ENCODE results near the gene NRG4.
"Not testable (repeated sequence)": the region's sequence is repeated elsewhere in the genome, so short reads cannot be mapped to it uniquely, and the experiment has no call there.

Gene NRG4

GRCh38 chr15:75994220-75994619 is 18.0 kb downstream of the NRG4 start:
- no peak for DNase-seq (ENCODE audit: low read depth in 2 of 3, low spot score in 2 of 3)

DNA sequence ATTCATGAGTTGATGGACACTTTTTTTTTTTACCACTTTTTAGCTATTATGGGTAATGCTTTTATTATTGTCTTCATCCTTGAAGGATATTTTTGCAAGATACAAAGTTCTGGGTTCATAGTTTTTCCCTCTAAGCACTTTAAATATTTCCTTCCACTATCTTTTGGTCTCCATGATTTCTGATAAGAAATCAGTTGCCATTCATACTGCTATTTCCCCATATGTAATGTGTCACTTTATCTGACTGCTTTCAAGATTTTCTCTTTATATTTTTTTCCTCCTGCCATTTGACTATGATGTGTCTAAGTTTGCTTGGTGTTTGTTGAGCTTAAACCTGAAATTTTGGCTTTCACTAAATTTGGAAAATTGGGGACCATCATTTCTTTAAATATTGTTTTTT is 19.3 kb downstream of the NRG4 start:
- DNase-seq (ENCODE audit: low read depth in 2 of 3, low spot score in 2 of 3), result no peak

- no peak for DNase-seq (ENCODE audit: low read depth in 2 of 3, low spot score in 2 of 3)
These were observed 22.3 kb downstream of the NRG4 start for GRCh38 chr15:75989875-75990274.

- DNase-seq (ENCODE audit: low read depth in 2 of 3, low spot score in 2 of 3), result no peak
These were observed 23.2 kb downstream of the NRG4 start for GRCh38 chr15:75989045-75989444.

GRCh38 chr15:75985971-75986370 is 26.3 kb downstream of the NRG4 start:
- DNase-seq (ENCODE audit: low read depth in 2 of 3, low spot score in 2 of 3), result no peak

- DNase-seq (ENCODE audit: low read depth in 2 of 3, low spot score in 2 of 3), result not testable (repeated sequence)
These were observed 27.5 kb downstream of the NRG4 start for GRCh38 chr15:75984706-75985105.

DNA sequence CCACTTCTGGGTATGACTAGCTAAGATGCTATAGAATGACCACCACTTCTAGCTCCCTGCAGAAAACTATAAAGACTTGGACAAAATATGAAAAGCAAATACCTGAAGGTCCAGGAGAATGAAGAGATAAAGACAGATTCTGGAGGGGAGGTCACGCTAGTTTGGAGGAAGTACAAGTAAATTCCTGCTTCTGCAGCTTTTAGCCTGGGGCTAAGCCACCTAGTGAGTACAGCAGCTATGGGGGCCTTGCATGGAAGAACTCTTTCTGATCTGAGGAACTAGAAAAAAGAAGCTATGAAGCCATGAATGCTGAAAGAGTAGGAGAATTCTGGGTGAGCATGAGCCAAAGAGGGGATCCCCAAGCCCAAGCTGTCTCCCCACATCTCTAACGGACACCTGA is 29.8 kb downstream of the NRG4 start:
- no peak for DNase-seq (ENCODE audit: low read depth in 2 of 3, low spot score in 2 of 3)

DNA sequence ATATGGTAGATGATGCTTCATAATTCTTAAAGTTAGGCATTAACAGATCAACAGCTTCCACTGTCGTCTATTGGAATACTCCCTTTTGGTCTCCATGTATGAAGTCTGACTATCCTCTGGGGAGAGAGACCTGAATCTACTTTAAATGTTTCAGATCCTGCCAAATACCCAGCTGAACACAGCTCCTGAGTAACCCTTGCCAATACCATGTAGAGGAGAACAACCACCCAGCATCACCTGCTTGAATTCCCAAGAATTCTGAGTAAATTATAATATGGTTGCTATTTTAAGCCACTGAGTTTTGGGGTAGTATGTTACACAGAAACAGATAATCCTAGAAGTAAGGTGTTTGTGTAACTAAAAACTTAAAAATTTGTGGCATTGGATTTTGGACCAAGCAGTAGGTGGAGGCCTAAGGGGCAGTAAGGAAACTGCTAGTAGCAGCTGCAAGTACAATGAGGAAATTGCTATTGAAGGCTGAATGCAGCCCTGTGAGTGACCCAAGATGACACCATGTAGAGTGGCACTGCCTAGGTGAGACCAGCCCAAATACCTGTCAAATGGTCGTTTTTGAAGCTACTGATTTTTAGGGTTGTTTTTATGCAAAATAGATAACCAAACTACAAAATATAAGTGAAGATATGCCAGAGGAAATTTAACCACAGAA is 30.9 kb downstream of the NRG4 start:
- no peak for DNase-seq (ENCODE audit: low read depth in 2 of 3, low spot score in 2 of 3)

GRCh38 chr15:75976766-75977165 is 35.5 kb downstream of the NRG4 start:
- not testable (repeated sequence) for DNase-seq (ENCODE audit: low read depth in 2 of 3, low spot score in 2 of 3)

DNA sequence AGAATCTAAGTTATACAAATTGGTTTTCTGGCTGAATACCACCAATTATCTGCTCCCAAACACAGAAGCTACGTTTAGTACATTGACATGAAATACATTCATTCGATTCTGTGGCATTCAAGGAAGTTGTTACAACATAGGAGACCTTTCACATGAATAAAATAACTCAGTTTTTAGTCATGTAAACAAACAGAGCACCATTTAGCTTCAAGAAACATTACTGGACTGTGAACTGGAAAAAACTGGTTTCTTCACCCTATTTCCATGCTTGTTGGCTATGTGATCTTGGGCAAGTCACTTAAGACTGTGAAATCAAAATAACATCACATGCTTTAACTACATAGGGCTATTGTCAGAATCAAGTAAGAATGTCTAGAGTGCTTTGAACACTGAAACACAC is 46.2 kb downstream of the NRG4 start:
- no peak for DNase-seq (ENCODE audit: low read depth in 2 of 3, low spot score in 2 of 3)

GRCh38 chr15:75961331-75961730 is 50.9 kb downstream of the NRG4 start:
- no peak for DNase-seq (ENCODE audit: low read depth in 2 of 3, low spot score in 2 of 3)

DNA sequence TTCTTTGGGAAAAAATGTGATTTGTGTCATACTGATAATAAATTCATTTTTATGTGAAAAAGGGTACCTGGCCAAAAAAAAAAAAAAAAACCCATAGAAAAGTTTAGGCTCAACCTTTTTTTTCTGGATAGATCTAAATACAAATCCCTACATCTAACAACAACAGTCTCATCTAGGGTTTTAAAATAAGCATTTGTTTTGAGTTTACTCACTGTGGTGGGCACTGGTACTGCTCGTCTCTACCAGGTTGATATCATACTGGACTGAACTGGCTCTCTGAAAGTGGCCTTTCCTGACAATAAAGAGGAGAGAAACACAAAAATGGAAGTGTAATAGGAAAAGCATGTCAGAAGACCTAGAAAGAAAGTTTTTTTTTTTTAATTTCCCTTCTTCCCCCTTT is 56.5 kb downstream of the NRG4 start:
- DNase-seq (ENCODE audit: low read depth in 2 of 3, low spot score in 2 of 3), result no peak

DNA sequence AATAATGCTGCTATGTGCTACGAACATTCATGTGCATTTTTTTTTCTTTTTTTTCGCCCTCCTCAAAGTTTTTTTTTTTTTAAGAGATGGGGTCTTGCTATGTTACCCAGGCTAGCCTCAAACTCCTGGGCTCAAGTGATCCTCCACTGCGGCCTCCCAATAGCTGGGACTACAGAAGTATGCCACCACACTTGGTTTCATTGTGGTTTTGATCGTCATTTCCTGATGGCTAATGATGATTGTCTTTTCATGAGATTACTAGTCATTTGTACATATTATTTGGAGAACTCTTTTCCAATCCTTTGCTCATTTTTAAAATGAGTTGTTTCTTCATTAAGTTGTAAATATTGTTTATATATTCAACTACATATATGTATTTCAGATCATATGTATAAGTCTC is 59.7 kb downstream of the NRG4 start:
- DNase-seq (ENCODE audit: low read depth in 2 of 3, low spot score in 2 of 3), result no peak

DNA sequence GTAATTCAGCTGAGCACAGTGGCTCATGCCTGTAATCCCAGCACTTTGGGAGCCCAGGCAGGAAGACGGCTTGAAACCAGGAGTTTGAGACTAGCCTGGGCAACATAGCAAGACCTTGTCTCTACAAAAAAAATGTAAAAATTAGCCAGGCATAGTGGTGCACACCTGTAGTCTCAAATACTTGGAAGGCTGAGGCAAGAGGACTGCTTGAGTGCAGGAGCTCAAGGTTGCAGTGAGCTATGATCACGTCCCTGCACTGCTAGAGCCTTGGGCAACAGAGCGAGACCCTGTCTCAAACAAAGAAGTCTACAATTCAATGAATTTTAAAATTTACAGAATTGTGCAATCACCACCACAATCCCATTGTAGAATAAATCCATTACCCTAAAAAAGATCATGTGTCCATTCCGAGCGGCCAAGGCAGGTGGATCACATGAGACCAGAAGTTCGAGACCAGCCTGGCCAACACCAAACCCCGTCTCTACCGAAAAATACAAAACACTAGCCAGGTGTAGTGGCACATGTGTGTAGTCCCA is 63.4 kb downstream of the NRG4 start:
- no peak for DNase-seq (ENCODE audit: low read depth in 2 of 3, low spot score in 2 of 3)

- no peak for DNase-seq (ENCODE audit: low read depth in 2 of 3, low spot score in 2 of 3)
These were observed 65.1 kb downstream of the NRG4 start for GRCh38 chr15:75947092-75947491.

DNA sequence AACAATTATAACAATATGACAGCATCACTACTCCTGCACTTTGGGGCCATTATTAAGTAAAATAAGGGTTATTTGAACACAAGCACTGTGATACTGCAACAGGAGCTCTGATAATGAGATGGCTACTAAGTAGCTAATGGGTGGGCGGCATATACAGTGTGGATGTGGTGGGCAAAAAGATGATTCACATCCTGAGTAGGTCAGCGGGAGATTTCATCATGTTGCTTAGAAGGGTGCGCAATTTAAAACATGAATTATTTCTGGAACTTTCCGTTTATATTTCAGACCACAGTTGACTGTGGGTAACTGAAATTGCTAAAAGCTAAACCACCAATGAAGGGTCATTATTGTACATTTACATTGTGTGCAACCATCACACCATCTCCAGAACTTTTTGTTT is 66.3 kb downstream of the NRG4 start:
- no peak for DNase-seq (ENCODE audit: low read depth in 2 of 3, low spot score in 2 of 3)

- no peak for DNase-seq (ENCODE audit: low read depth in 2 of 3, low spot score in 2 of 3)
These were observed 68.5 kb downstream of the NRG4 start for GRCh38 chr15:75943713-75944215.

- DNase-seq (ENCODE audit: low read depth in 2 of 3, low spot score in 2 of 3), result no peak
These were observed 69.0 kb downstream of the NRG4 start for GRCh38 chr15:75943246-75943645.

DNA sequence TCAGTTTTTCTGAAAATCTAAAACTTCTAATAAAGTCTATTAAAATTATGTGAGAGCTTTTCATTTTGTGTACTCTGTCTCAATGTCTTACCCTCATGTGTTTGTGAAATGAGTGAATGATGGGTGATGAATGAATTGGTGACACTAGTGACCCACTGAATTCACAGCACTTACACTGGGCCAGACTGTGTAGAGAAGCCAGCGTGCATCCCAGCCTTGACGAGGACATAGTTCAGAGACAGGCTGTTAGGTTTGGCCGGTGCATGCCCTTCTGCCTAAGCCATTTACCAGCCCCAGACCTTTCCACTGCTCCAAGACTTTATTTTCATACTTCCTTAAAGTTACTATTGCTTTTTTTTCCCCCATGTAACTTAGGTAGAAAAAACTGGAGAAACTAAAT is 69.8 kb downstream of the NRG4 start:
- no peak for DNase-seq (ENCODE audit: low read depth in 2 of 3, low spot score in 2 of 3)

GRCh38 chr15:75930866-75931265 is 81.4 kb downstream of the NRG4 start:
- no peak for DNase-seq (ENCODE audit: low read depth in 2 of 3, low spot score in 2 of 3)

GRCh38 chr15:75929799-75930565 is 82.2 kb downstream of the NRG4 start:
- DNase-seq (ENCODE audit: low read depth in 2 of 3, low spot score in 2 of 3), result no peak

All from activated CD8-positive, alpha-beta memory T cell treated with anti-CD3 and anti-CD28 coated beads for 48 hours (primary cell).